ENCODE data around the gene PLPPR3. TPM values are rescaled to one million over a fixed set of nuclear protein-coding genes. Genes with fewer than 3 reads are reported as not detected.

The PLPPR3 gene
- total and polyA plus RNA-seq, 9 of the 15 experiments (the other 6 are each of a cell fraction or from before 2014, with no cell fraction given): 0.01 to 48.2 (median 8.6) TPM

DNA sequence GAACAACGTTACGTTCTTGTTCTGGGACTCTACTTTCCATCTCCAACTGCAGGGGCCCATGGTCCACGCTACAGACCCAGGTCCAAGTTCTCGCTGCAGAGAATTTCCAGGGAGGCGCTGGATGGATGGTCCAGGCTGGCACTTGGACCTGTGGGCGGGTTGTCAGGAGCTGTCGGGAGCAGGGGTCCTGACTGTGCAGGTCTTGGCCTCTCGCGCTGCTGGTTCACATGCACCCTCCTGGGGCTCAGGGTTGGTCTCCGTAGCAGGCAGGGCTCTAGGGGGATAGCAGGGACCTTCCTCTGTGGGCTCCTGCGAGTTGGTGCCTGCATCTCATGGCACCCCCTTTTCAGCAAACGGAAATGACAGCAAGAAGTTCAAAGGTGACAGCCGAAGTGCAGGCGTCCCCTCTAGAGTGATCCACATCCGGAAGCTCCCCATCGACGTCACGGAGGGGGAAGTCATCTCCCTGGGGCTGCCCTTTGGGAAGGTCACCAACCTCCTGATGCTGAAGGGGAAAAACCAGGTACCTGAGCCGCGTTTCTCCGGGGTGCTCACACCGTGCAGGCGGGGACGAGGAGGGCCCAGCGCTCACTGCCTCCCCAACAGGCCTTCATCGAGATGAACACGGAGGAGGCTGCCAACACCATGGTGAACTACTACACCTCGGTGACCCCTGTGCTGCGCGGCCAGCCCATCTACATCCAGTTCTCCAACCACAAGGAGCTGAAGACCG, 17.9 kb downstream of the PLPPR3 start:
- DNase-seq (ENCODE audit: extremely low read depth in 1 of 4, low spot score in 3 of 4) (no peak), FAIRE-seq (no peak), ATAC-seq (no peak)
- Histone ChIP-seq H3K4me3 (no peak overlapping the region), H3K36me3 (ENCODE audit: control insufficient read depth, insufficient read depth, low read length) (peaks cover 100% of the 10 kb centered on the region), H3K27me3 (ENCODE audit: control insufficient read depth in 2 of 2, insufficient read depth in 2 of 2, low read length in 2 of 2) (no peaks in the 10 kb centered on the region), H2AFZ (ENCODE audit: low read depth, low read length) (no peak overlapping the region), H3K9ac (ENCODE audit: insufficient read depth in 1 of 2, low read depth in 2 of 2, low read length in 2 of 2) (no peak overlapping the region; a peak in 1 of 4 replicates), H3K4me1 (replicated peaks in 1 of 2; ENCODE audit: control insufficient read depth in 2 of 2, insufficient read depth in 2 of 2, low read length in 2 of 2) (peaks cover 22 to 77% of the 10 kb centered on the region in 2 experiments), H3K9me3 (replicated peaks; ENCODE audit: control insufficient read depth, insufficient read depth, low read depth, low read length) (no peaks in the 10 kb centered on the region; the same call in 1 of the 2 replicates), H3K4me2 (ENCODE audit: insufficient read depth, low read length) (no peak overlapping the region), H3K27ac (ENCODE audit: extremely low read depth, low read depth, low read length) (no peak overlapping the region), H3K79me2 (ENCODE audit: control insufficient read depth, insufficient read depth, low read length) (peaks cover 97% of the 10 kb centered on the region), H4K20me1 (replicated peaks; ENCODE audit: control insufficient read depth, insufficient read depth, low read length) (peaks cover 57% of the 10 kb centered on the region), H3K9me1 (ENCODE audit: control insufficient read depth, insufficient read depth, low read length) (peaks cover 16% of the 10 kb centered on the region)
- POLR2A ChIA-PET: interaction anchor here (0.7 to 2.1 kb wide), 5 partner anchors 7 to 173 kb away, joined by 3 to 8 read pairs (median 4); no protein-coding TSS in a partner anchor
- no peak for TF ChIP-seq ZC3H4 (CRISPR knock-in tag; IDR thresholded peaks at IDR 0.05; ENCODE audit: borderline replicate concordance)
- 95% methylated on average over 17 of the region's 31 CpGs for WGBS (ENCODE audit: insufficient coverage, low coverage, missing lambda C conversion rate)
- no TSS peak for BruUV-seq (replicated peaks)
- in situ Hi-C loops (cut with MboI) (no loop called here), intact Hi-C loops (cut with micrococcal nuclease) (no loop called here)
- CTCF ChIA-PET (ENCODE audit: low intra/inter-chr PET ratio): no interaction called here

DNA sequence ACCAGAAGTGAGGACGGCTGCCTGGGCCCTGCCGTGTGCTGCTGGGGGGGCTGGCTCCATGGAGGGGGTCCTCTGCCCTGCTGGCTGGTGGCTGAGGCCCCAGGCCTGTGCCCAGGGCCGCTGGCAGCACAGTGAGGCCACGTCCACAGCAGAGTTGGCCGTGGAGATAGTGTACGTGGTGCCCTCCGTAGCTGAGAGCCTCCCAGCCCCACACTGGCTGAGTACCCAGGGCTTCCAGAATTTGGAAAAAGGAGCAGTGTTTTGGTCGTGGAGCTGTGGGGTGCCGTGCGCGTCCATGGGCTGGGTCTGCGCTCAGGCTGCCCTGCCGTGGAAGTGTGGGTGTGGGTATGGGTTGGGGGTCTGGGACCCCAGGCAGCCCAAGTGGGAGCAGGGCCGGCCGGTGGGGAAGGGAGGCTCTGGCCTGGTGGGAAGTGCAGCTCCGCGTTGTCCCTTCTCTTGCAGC, 18.6 kb downstream of the PLPPR3 start:
- ATAC-seq (no peak), FAIRE-seq (no peak), DNase-seq (ENCODE audit: extremely low read depth in 1 of 4, low spot score in 3 of 4) (peak in 1 of 4 experiments; percentile 12)
- intact Hi-C loops (cut with micrococcal nuclease) (no loop called here), in situ Hi-C loops (cut with MboI) (no loop called here)
- WGBS (ENCODE audit: insufficient coverage, low coverage, missing lambda C conversion rate): 97% methylated on average over 16 of the region's 17 CpGs
- peaks cover 100% of the 10 kb centered on the region for H3K36me3 ChIP-seq (ENCODE audit: control insufficient read depth, insufficient read depth, low read length)
- peaks cover 16% of the 10 kb centered on the region for H3K9me1 ChIP-seq (ENCODE audit: control insufficient read depth, insufficient read depth, low read length)
- peak overlapping the region in 1 of 2 experiments; percentile 4; a peak in 1 of 4 replicates for H3K9ac ChIP-seq (ENCODE audit: insufficient read depth in 1 of 2, low read depth in 2 of 2, low read length in 2 of 2)
- no peak overlapping the region for H3K27ac ChIP-seq (ENCODE audit: extremely low read depth, low read depth, low read length)
- H3K27me3 ChIP-seq (ENCODE audit: control insufficient read depth in 2 of 2, insufficient read depth in 2 of 2, low read length in 2 of 2): no peaks in the 10 kb centered on the region
- H3K79me2 ChIP-seq (ENCODE audit: control insufficient read depth, insufficient read depth, low read length): peaks cover 100% of the 10 kb centered on the region
- H3K4me2 ChIP-seq (ENCODE audit: insufficient read depth, low read length): no peak overlapping the region
- ChIA-PET CTCF (ENCODE audit: low intra/inter-chr PET ratio) (no interaction called here), POLR2A (interaction anchor here (0.7 to 2.1 kb wide), 3 partner anchors 8 to 173 kb away, joined by 3 to 8 read pairs (median 6); no protein-coding TSS in a partner anchor)
- H4K20me1 ChIP-seq (replicated peaks; ENCODE audit: control insufficient read depth, insufficient read depth, low read length): peaks cover 64% of the 10 kb centered on the region
- no peaks in the 10 kb centered on the region; the same call in 1 of the 2 replicates for H3K9me3 ChIP-seq (replicated peaks; ENCODE audit: control insufficient read depth, insufficient read depth, low read depth, low read length)
- peaks cover 22 to 84% of the 10 kb centered on the region in 2 experiments for H3K4me1 ChIP-seq (replicated peaks in 1 of 2; ENCODE audit: control insufficient read depth in 2 of 2, insufficient read depth in 2 of 2, low read length in 2 of 2)
- no peak overlapping the region for H3K4me3 ChIP-seq
- BruUV-seq (replicated peaks): no TSS peak
- H2AFZ ChIP-seq (ENCODE audit: low read depth, low read length): no peak overlapping the region
- no peak for TF ChIP-seq FIP1L1 (IDR thresholded peaks at IDR 0.05; ENCODE audit: low read depth, low read length, poor library complexity, severe bottlenecking)
- no peak for TF ChIP-seq CSDE1 (IDR thresholded peaks at IDR 0.05)
- TF ChIP-seq POLR2G (IDR thresholded peaks at IDR 0.05; ENCODE audit: low read depth, low read length): peak; percentile 81
- peak; percentile 90 for TF ChIP-seq RBM22 (IDR thresholded peaks at IDR 0.05; ENCODE audit: low read depth, low read length, poor library complexity, severe bottlenecking)
- TF ChIP-seq DNMT1 (IDR thresholded peaks at IDR 0.05): no peak
- TF ChIP-seq THRAP3 (IDR thresholded peaks at IDR 0.05; ENCODE audit: borderline replicate concordance): no peak
- peak; percentile 79 for TF ChIP-seq RBFOX2 (IDR thresholded peaks at IDR 0.05; ENCODE audit: low read depth, low read length)
- no peak for TF ChIP-seq ZKSCAN3 (CRISPR knock-in tag; IDR thresholded peaks at IDR 0.05)
- no peak for TF ChIP-seq TSC22D4 (tag; IDR thresholded peaks at IDR 0.05)
- no peak for TF ChIP-seq ZNF445 (CRISPR knock-in tag; IDR thresholded peaks at IDR 0.05; ENCODE audit: low read depth)
- TF ChIP-seq ZNF197 (CRISPR knock-in tag; IDR thresholded peaks at IDR 0.05; ENCODE audit: low read depth): no peak
- no peak for TF ChIP-seq NONO (IDR thresholded peaks at IDR 0.05; ENCODE audit: low read depth in 2 of 2, low read length in 1 of 2)
- TF ChIP-seq ESRRA (IDR thresholded peaks at IDR 0.05; ENCODE audit: borderline replicate concordance, low read depth): no peak

Measured in K562 (cell line).